ENCODE data around the gene UBE2C. TPM values are rescaled to one million over a fixed set of nuclear protein-coding genes. Genes with fewer than 3 reads are reported as not detected.

The UBE2C gene
- total RNA-seq, 1 experiment from 2014 or later, result 268 TPM

DNA sequence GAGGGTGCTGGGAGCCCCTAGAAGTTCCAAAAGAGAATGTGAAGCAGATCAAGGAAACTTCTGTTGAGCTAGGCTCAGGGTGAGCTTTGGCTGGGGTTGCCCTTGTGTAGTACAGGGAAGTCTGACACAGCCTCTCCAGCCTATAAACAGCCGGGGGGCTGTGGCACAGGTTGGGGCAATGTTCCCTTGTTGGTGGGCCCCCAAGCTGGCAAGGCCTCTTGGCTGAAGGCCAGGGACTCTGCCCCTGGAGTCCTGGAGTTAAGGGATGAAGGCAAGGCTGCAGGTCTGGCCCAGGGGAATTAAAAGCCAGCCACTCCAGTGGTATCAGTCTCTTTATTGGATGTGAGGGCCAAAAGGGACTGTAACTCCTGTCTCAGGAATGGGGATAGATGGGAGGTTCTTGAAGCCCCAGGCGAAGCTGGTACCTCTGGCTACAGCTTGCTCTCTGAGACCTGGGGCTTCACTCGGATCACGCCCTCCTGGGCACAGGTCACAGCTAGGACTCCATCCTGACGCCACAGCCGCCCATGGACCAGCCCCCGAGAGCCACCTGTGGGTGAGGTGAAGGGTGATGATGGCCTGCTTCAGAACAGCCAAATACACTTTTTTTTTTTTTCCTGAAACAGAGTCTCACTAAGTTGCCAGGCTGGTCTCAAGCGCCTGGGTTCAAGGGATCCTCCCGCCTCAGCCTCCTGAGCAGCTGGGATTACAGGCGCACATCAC, 29.1 kb downstream of the UBE2C start:
- peaks cover 3% of the 10 kb centered on the region for H3K23me2 ChIP-seq (ENCODE audit: insufficient read length, low read depth, low read length, poor library complexity, severe bottlenecking)
- no peaks in the 10 kb centered on the region for H3K4me1 ChIP-seq (ENCODE audit: insufficient read depth, low read length)
- H4K8ac ChIP-seq (replicated peaks; ENCODE audit: insufficient read length, low read depth, low read length), result no peak overlapping the region
- Mint-ChIP-seq H3K27me3 (ENCODE audit: low read depth) (no peaks in the 10 kb centered on the region), H3K9me3 (no peaks in the 10 kb centered on the region), H3K4me3 (no peak overlapping the region), H3K4me1 (no peaks in the 10 kb centered on the region; a peak in 1 of 4 replicates), H3K27ac (no peak overlapping the region; a peak in 1 of 7 replicates), H3K36me3 (ENCODE audit: insufficient read depth in 1 of 3, low read depth in 3 of 3) (peaks cover 5 to 64% (median 48%) of the 10 kb centered on the region in 3 experiments)
- no peak overlapping the region for H2BK120ac ChIP-seq (ENCODE audit: low read depth, low read length, poor library complexity, severe bottlenecking)
- no peak overlapping the region for H3K9ac ChIP-seq (ENCODE audit: extremely low read depth, insufficient read length, low read length)
- H3K27me3 ChIP-seq (ENCODE audit: insufficient read depth, low read length), result no peaks in the 10 kb centered on the region
- H2BK5ac ChIP-seq (ENCODE audit: insufficient read length, low read length), result no peak overlapping the region
- H3K79me1 ChIP-seq (ENCODE audit: insufficient read depth, low read depth, low read length, poor library complexity, severe bottlenecking), result no peaks in the 10 kb centered on the region
- no peak overlapping the region for H3K27ac ChIP-seq (ENCODE audit: insufficient read length, low read depth, low read length)
- H2AFZ ChIP-seq (ENCODE audit: low read length), result no peak overlapping the region
- H3K18ac ChIP-seq (ENCODE audit: insufficient read length, low read depth, low read length), result no peak overlapping the region
- H3K79me2 ChIP-seq (ENCODE audit: insufficient read depth, low read length), result no peaks in the 10 kb centered on the region
- no peak overlapping the region for H2AK5ac ChIP-seq (ENCODE audit: insufficient read length, low read length)
- TF ChIP-seq, protein P1, sequence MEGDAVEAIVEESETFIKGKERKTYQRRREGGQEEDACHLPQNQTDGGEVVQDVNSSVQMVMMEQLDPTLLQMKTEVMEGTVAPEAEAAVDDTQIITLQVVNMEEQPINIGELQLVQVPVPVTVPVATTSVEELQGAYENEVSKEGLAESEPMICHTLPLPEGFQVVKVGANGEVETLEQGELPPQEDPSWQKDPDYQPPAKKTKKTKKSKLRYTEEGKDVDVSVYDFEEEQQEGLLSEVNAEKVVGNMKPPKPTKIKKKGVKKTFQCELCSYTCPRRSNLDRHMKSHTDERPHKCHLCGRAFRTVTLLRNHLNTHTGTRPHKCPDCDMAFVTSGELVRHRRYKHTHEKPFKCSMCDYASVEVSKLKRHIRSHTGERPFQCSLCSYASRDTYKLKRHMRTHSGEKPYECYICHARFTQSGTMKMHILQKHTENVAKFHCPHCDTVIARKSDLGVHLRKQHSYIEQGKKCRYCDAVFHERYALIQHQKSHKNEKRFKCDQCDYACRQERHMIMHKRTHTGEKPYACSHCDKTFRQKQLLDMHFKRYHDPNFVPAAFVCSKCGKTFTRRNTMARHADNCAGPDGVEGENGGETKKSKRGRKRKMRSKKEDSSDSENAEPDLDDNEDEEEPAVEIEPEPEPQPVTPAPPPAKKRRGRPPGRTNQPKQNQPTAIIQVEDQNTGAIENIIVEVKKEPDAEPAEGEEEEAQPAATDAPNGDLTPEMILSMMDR (conservative IDR thresholded peaks at IDR 0.05), result no peak
- no peak overlapping the region for H4K91ac ChIP-seq (ENCODE audit: insufficient read length, low read depth, low read length)
- H3K4me2 ChIP-seq (ENCODE audit: insufficient read depth, insufficient read length, low read length), result no peak overlapping the region
- H3T11ph ChIP-seq (ENCODE audit: low read length), result no peak overlapping the region
- no peaks in the 10 kb centered on the region for H3K9me3 ChIP-seq (ENCODE audit: control insufficient read depth, low read depth, low read length)
- WGBS (ENCODE audit: extremely low coverage, insufficient read length, low lambda C conversion rate), result no CpG with 5 or more reads among the region's 10 CpGs
- no peak for DNase-seq
- no peaks in the 10 kb centered on the region for H4K20me1 ChIP-seq (ENCODE audit: control insufficient read depth, insufficient read depth, insufficient read length)
- H3K23ac ChIP-seq (ENCODE audit: insufficient read length, low read depth, low read length), result no peak overlapping the region
- no peak overlapping the region for H4K5ac ChIP-seq (ENCODE audit: insufficient read length, low read depth, low read length)
- no peak overlapping the region for H3K56ac ChIP-seq (ENCODE audit: insufficient read length, low read depth, low read length)
- H2BK15ac ChIP-seq (ENCODE audit: low read depth, low read length), result no peak overlapping the region
- H2BK20ac ChIP-seq (ENCODE audit: low read depth, low read length, poor library complexity, severe bottlenecking), result no peak overlapping the region
- no peak overlapping the region for H2BK12ac ChIP-seq (ENCODE audit: insufficient read length, low read depth, low read length)
- no peak overlapping the region for H3K4ac ChIP-seq (ENCODE audit: low read depth, low read length)
- no peak overlapping the region for H3K14ac ChIP-seq (ENCODE audit: insufficient read depth, low read length)
